Measurements from ENCODE around the gene CCL22. TPM values are rescaled to one million over a fixed set of nuclear protein-coding genes. Genes with fewer than 3 reads are reported as not detected.

The CCL22 gene
- total and polyA plus RNA-seq, 5 donors from 2014 or later: not detected

GRCh38 chr16:57319646-57320045 lies 38.9 kb upstream of the CCL22 start:
- Mint-ChIP-seq H3K36me3 (no peaks in the 10 kb centered on the region), H3K4me3 (no peak overlapping the region), H3K4me1 (peaks cover 0 to 2% (median 1%) of the 10 kb centered on the region in 4 donors), H3K27ac (no peak overlapping the region), H3K9me3 (peaks cover 0 to 3% (median 0%) of the 10 kb centered on the region in 7 donors), H3K27me3 (no peaks in the 10 kb centered on the region)
- H3K4me3 ChIP-seq (ENCODE audit: low read depth, low read length): no peak overlapping the region
- H3K27ac ChIP-seq (ENCODE audit: insufficient read depth, low read length, poor library complexity, severe bottlenecking): no peak overlapping the region
- H3K4me1 ChIP-seq (ENCODE audit: control insufficient read depth, insufficient read depth, low read length, poor library complexity, severe bottlenecking): no peaks in the 10 kb centered on the region
- no peaks in the 10 kb centered on the region for H3K9me3 ChIP-seq (ENCODE audit: control insufficient read depth in 2 of 2, low read length in 2 of 2)
- ATAC-seq (ENCODE audit: low read depth in 2 of 2) (no peak), DNase-seq (no peak)
- no peaks in the 10 kb centered on the region for H3K36me3 ChIP-seq (ENCODE audit: control insufficient read depth, insufficient read depth, low read length)
- H3K27me3 ChIP-seq (ENCODE audit: control insufficient read depth, insufficient read depth, low read length): no peaks in the 10 kb centered on the region

- ATAC-seq (ENCODE audit: low read depth in 2 of 2): no peak
- Mint-ChIP-seq H3K9me3 (peaks cover 0 to 7% (median 0%) of the 10 kb centered on the region in 7 donors), H3K36me3 (no peaks in the 10 kb centered on the region), H3K27ac (no peak overlapping the region), H3K27me3 (peaks cover 6% of the 10 kb centered on the region), H3K4me1 (no peaks in the 10 kb centered on the region), H3K4me3 (no peak overlapping the region)
- H3K9me3 ChIP-seq (ENCODE audit: control insufficient read depth in 2 of 2, low read length in 2 of 2): peaks cover 0 to 4% of the 10 kb centered on the region in 2 experiments
- no peaks in the 10 kb centered on the region for H3K27me3 ChIP-seq (ENCODE audit: control insufficient read depth, insufficient read depth, low read length)
- no peak overlapping the region for H3K27ac ChIP-seq (ENCODE audit: insufficient read depth, low read length, poor library complexity, severe bottlenecking)
- no peak for DNase-seq
- H3K4me1 ChIP-seq (ENCODE audit: control insufficient read depth, insufficient read depth, low read length, poor library complexity, severe bottlenecking): no peaks in the 10 kb centered on the region
- no peaks in the 10 kb centered on the region for H3K36me3 ChIP-seq (ENCODE audit: control insufficient read depth, insufficient read depth, low read length)
- no peak overlapping the region for H3K4me3 ChIP-seq (ENCODE audit: low read depth, low read length)
These were observed 33.8 kb upstream of the CCL22 start for GRCh38 chr16:57324749-57325148.

DNA sequence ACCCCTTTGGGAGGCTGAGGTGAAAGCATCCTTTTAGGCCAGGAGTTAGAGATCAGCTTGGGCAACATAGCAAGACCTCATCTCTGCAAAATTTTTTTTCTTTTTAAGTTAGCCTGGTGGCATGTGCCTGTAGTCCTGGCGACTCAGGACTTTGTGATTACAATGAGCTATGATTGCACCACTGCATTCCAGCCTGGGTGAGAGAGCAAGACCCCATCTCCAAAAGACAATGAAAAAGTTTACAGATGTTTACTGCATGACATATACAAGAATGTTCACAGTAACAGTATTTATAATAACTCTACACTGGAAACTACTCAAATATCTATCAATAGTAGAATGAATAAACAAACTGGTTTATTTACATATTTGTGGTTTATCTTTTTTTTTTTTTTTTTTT lies 33.1 kb upstream of the CCL22 start:
- Histone ChIP-seq H3K27me3 (ENCODE audit: control insufficient read depth, insufficient read depth, low read length) (no peaks in the 10 kb centered on the region), H3K36me3 (ENCODE audit: control insufficient read depth, insufficient read depth, low read length) (no peaks in the 10 kb centered on the region), H3K27ac (ENCODE audit: insufficient read depth, low read length, poor library complexity, severe bottlenecking) (no peak overlapping the region), H3K4me1 (ENCODE audit: control insufficient read depth, insufficient read depth, low read length, poor library complexity, severe bottlenecking) (no peaks in the 10 kb centered on the region), H3K4me3 (ENCODE audit: low read depth, low read length) (no peak overlapping the region), H3K9me3 (ENCODE audit: control insufficient read depth in 2 of 2, low read length in 2 of 2) (peaks cover 0 to 4% of the 10 kb centered on the region in 2 experiments)
- Mint-ChIP-seq H3K27ac (no peak overlapping the region), H3K36me3 (no peaks in the 10 kb centered on the region), H3K9me3 (peaks cover 0 to 10% (median 0%) of the 10 kb centered on the region in 7 donors), H3K27me3 (peaks cover 13% of the 10 kb centered on the region), H3K4me1 (peaks cover 0 to 5% (median 0%) of the 10 kb centered on the region in 4 donors), H3K4me3 (peak overlapping the region in 1 of 4 donors; percentile 47)
- DNase-seq (no peak), ATAC-seq (ENCODE audit: low read depth in 2 of 2) (no peak)

- no peak overlapping the region for H3K4me3 ChIP-seq (ENCODE audit: low read depth, low read length)
- H3K27ac ChIP-seq (ENCODE audit: insufficient read depth, low read length, poor library complexity, severe bottlenecking): no peak overlapping the region
- Mint-ChIP-seq H3K9me3 (peaks cover 0 to 6% (median 0%) of the 10 kb centered on the region in 7 donors), H3K4me3 (no peak overlapping the region), H3K27me3 (peaks cover 27% of the 10 kb centered on the region), H3K36me3 (no peaks in the 10 kb centered on the region), H3K4me1 (peaks cover 0 to 5% (median 0%) of the 10 kb centered on the region in 4 donors), H3K27ac (no peak overlapping the region)
- H3K36me3 ChIP-seq (ENCODE audit: control insufficient read depth, insufficient read depth, low read length): no peaks in the 10 kb centered on the region
- peaks cover 0 to 4% of the 10 kb centered on the region in 2 experiments for H3K9me3 ChIP-seq (ENCODE audit: control insufficient read depth in 2 of 2, low read length in 2 of 2)
- DNase-seq (no peak), ATAC-seq (ENCODE audit: low read depth in 2 of 2) (no peak)
- H3K4me1 ChIP-seq (ENCODE audit: control insufficient read depth, insufficient read depth, low read length, poor library complexity, severe bottlenecking): no peaks in the 10 kb centered on the region
- H3K27me3 ChIP-seq (ENCODE audit: control insufficient read depth, insufficient read depth, low read length): peaks cover 3% of the 10 kb centered on the region
These were observed 28.8 kb upstream of the CCL22 start for GRCh38 chr16:57329718-57330327.

GRCh38 chr16:57331355-57331754 lies 27.2 kb upstream of the CCL22 start:
- Mint-ChIP-seq H3K4me3 (no peak overlapping the region), H3K27ac (no peak overlapping the region), H3K4me1 (peaks cover 0 to 5% (median 0%) of the 10 kb centered on the region in 4 donors), H3K9me3 (peaks cover 0 to 6% (median 2%) of the 10 kb centered on the region in 7 donors), H3K36me3 (no peaks in the 10 kb centered on the region), H3K27me3 (peaks cover 42% of the 10 kb centered on the region)
- no peak overlapping the region for H3K27ac ChIP-seq (ENCODE audit: insufficient read depth, low read length, poor library complexity, severe bottlenecking)
- no peak overlapping the region for H3K4me3 ChIP-seq (ENCODE audit: low read depth, low read length)
- peaks cover 0 to 2% of the 10 kb centered on the region in 2 experiments for H3K9me3 ChIP-seq (ENCODE audit: control insufficient read depth in 2 of 2, low read length in 2 of 2)
- H3K36me3 ChIP-seq (ENCODE audit: control insufficient read depth, insufficient read depth, low read length): no peaks in the 10 kb centered on the region
- DNase-seq (no peak), ATAC-seq (ENCODE audit: low read depth in 2 of 2) (no peak)
- H3K4me1 ChIP-seq (ENCODE audit: control insufficient read depth, insufficient read depth, low read length, poor library complexity, severe bottlenecking): no peaks in the 10 kb centered on the region
- peaks cover 6% of the 10 kb centered on the region for H3K27me3 ChIP-seq (ENCODE audit: control insufficient read depth, insufficient read depth, low read length)

DNA sequence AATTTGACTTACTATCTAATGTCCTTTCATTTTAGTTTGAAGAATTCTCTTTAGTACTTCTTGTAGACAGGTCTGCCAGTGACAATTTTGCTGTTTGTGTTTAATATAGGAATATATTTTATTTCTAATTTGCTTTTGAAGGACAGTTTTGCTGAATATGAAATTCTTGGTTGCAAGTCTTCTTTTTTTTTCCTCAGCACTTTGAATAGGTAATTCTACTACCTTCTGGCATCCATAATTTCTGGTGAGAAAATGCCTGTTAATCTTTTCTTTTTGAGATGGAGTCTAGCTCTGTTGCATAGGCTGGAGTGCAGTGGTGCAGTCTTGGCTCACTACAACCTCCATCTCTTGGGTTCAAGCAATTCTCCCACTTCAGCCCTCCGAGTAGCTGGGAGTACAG lies 25.2 kb upstream of the CCL22 start:
- Histone ChIP-seq H3K4me1 (ENCODE audit: control insufficient read depth, insufficient read depth, low read length, poor library complexity, severe bottlenecking) (no peaks in the 10 kb centered on the region), H3K27me3 (ENCODE audit: control insufficient read depth, insufficient read depth, low read length) (peaks cover 6% of the 10 kb centered on the region), H3K27ac (ENCODE audit: insufficient read depth, low read length, poor library complexity, severe bottlenecking) (no peak overlapping the region), H3K4me3 (ENCODE audit: low read depth, low read length) (no peak overlapping the region), H3K9me3 (ENCODE audit: control insufficient read depth in 2 of 2, low read length in 2 of 2) (no peaks in the 10 kb centered on the region), H3K36me3 (ENCODE audit: control insufficient read depth, insufficient read depth, low read length) (no peaks in the 10 kb centered on the region)
- Mint-ChIP-seq H3K27me3 (peaks cover 53% of the 10 kb centered on the region), H3K9me3 (peaks cover 0 to 4% (median 2%) of the 10 kb centered on the region in 7 donors), H3K4me3 (no peak overlapping the region), H3K4me1 (peaks cover 0 to 5% (median 0%) of the 10 kb centered on the region in 4 donors), H3K36me3 (no peaks in the 10 kb centered on the region), H3K27ac (no peak overlapping the region)
- no peak for DNase-seq
- ATAC-seq (ENCODE audit: low read depth in 2 of 2): no peak

GRCh38 chr16:57335366-57335765 lies 23.2 kb upstream of the CCL22 start:
- Mint-ChIP-seq H3K9me3 (peaks cover 0 to 4% (median 0%) of the 10 kb centered on the region in 7 donors), H3K27ac (no peak overlapping the region), H3K27me3 (peaks cover 53% of the 10 kb centered on the region), H3K4me3 (no peak overlapping the region), H3K4me1 (peaks cover 0 to 3% (median under 1%) of the 10 kb centered on the region in 4 donors), H3K36me3 (no peaks in the 10 kb centered on the region)
- no peak for DNase-seq
- H3K4me3 ChIP-seq (ENCODE audit: low read depth, low read length): no peak overlapping the region
- no peak for ATAC-seq (ENCODE audit: low read depth in 2 of 2)
- peaks cover 6% of the 10 kb centered on the region for H3K27me3 ChIP-seq (ENCODE audit: control insufficient read depth, insufficient read depth, low read length)
- no peaks in the 10 kb centered on the region for H3K4me1 ChIP-seq (ENCODE audit: control insufficient read depth, insufficient read depth, low read length, poor library complexity, severe bottlenecking)
- no peaks in the 10 kb centered on the region for H3K36me3 ChIP-seq (ENCODE audit: control insufficient read depth, insufficient read depth, low read length)
- H3K9me3 ChIP-seq (ENCODE audit: control insufficient read depth in 2 of 2, low read length in 2 of 2): no peaks in the 10 kb centered on the region
- no peak overlapping the region for H3K27ac ChIP-seq (ENCODE audit: insufficient read depth, low read length, poor library complexity, severe bottlenecking)

DNA sequence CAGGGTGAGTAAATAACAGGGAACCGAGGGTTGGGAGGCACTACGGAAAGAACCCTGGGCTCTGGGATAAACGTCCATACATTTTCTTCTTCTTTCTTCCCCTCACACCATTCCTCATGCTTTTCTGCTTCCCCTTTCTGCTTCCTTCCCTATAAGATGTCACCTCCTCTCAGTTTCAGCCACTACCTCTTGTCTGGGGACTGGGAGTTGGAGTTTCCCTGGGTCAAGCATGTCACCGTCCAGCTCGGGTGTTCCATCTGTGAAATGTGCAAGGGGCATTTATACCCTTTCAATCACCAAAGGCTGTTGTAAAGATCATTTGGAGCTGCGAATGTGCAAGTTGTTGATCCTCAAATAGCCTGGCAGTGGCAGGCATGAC lies 17.5 kb upstream of the CCL22 start:
- Mint-ChIP-seq H3K4me3 (no peak overlapping the region), H3K4me1 (peaks cover 0 to 5% (median 1%) of the 10 kb centered on the region in 4 donors), H3K27me3 (peaks cover 41% of the 10 kb centered on the region), H3K27ac (no peak overlapping the region), H3K9me3 (peaks cover 0 to 5% (median 0%) of the 10 kb centered on the region in 7 donors), H3K36me3 (peaks cover 3% of the 10 kb centered on the region)
- DNase-seq (no peak), ATAC-seq (ENCODE audit: low read depth in 2 of 2) (no peak)
- Histone ChIP-seq H3K36me3 (ENCODE audit: control insufficient read depth, insufficient read depth, low read length) (no peaks in the 10 kb centered on the region), H3K9me3 (ENCODE audit: control insufficient read depth in 2 of 2, low read length in 2 of 2) (no peaks in the 10 kb centered on the region), H3K27ac (ENCODE audit: insufficient read depth, low read length, poor library complexity, severe bottlenecking) (no peak overlapping the region), H3K4me1 (ENCODE audit: control insufficient read depth, insufficient read depth, low read length, poor library complexity, severe bottlenecking) (no peaks in the 10 kb centered on the region), H3K4me3 (ENCODE audit: low read depth, low read length) (no peak overlapping the region), H3K27me3 (ENCODE audit: control insufficient read depth, insufficient read depth, low read length) (no peaks in the 10 kb centered on the region)
